Sigmoid colon (tissue), 7 donors: ENCODE measurements around the gene CPZ. TPM values are rescaled to one million over a fixed set of nuclear protein-coding genes. Genes with fewer than 3 reads are reported as not detected.
"Not testable (repeated sequence)": the region's sequence is repeated elsewhere in the genome, so short reads cannot be mapped to it uniquely, and the experiment has no call there.

Experiments
- DNase-seq: peaks from one replicate; pipeline ENCODE4 v3.0.0-alpha.2; 2019
- H3K27ac ChIP-seq, 4 donors: fragments of 200-600 bp; sonication (generic); one replicate each; pipeline ENCODE4 v1.5.1; 2016 to 2019; ENCODE audit warnings: mild to moderate bottlenecking in 1 of 4
- H3K27me3 ChIP-seq, 3 donors: fragments of 200-600 bp; sonication (generic); one replicate each; pipeline ENCODE4 v1.5.1; 2019; ENCODE audit warnings: mild to moderate bottlenecking in 1 of 3
- H3K36me3 ChIP-seq, 4 donors: fragments of 200-600 bp; sonication (generic); one replicate each; pipeline ENCODE4 v1.5.1; 2016 to 2019
- H3K4me1 ChIP-seq, 4 donors: fragments of 200-600 bp; sonication (generic); one replicate each; pipeline ENCODE4 v1.5.1; 2017 to 2019
- H3K4me3 ChIP-seq, 4 donors: fragments of 200-600 bp; sonication (generic); one replicate each; pipeline ENCODE4 v1.5.1; 2017 to 2019; ENCODE audit warnings: mild to moderate bottlenecking in 2 of 4, moderate library complexity in 1 of 4
- H3K9me3 ChIP-seq, 4 donors: fragments of 200-600 bp in 3 of 4; sonication (generic) in 3 of 4; one replicate each; pipeline versions ENCODE4 v1.5.1 to v1.6.1; 2013 to 2019
- EP300 ChIP-seq, 4 donors: sonication (generic); formaldehyde crosslinking; IDR thresholded peaks; one replicate each; pipeline ENCODE4 v1.6.1; 2017; ENCODE audit warnings: antibody characterized with exemption in 4 of 4
- POLR2A ChIP-seq, 2 donors: fragments of 450-650 bp; IDR thresholded peaks; one replicate each; pipeline ENCODE4 v1.6.1; 2016; ENCODE audit warnings: antibody characterized with exemption in 2 of 2, mild to moderate bottlenecking in 2 of 2, moderate library complexity in 2 of 2
- POLR2AphosphoS5 ChIP-seq, 4 donors: sonication (generic); formaldehyde crosslinking; IDR thresholded peaks; one replicate each; pipeline ENCODE4 v1.6.1; 2017; ENCODE audit warnings: antibody characterized with exemption in 4 of 4
- WGBS, 2 donors: extraction: QIAGEN DNeasy Blood & Tissue Kit; methylation state at CpG; one replicate each; pipeline ENCODE4 v1.1.7; 2013; 5-methylcytosine and 5-hydroxymethylcytosine counted together
- intact Hi-C: fragments of 100-400 bp; cut with DNase I; formaldehyde crosslinking; loops from one replicate; pipeline ENCODE4 v1.15.1; 2023
- polyA plus RNA-seq, 3 donors: library from polyadenylated mRNA; stranded (reverse); fragments of 200-250 nt; gene quantifications; one replicate each; pipeline ENCODE4 v1.2.3, GENCODE V29; 2013
- total RNA-seq, 4 donors: library from RNA; depleted of rRNA; stranded (reverse); fragments of >200 nt; gene quantifications; one replicate each; pipeline ENCODE4 v1.1.0, GENCODE V29; 2016
- TF ChIP-seq, protein P1 (sequence below), 4 experiments: fragments of 450-650 bp in 3 of 4; fragments of 200-600 bp in 1 of 4; IDR thresholded peaks; one replicate each; pipeline ENCODE4 v1.5.1; 2016 to 2019; ENCODE audit warnings: antibody characterized with exemption in 4 of 4, mild to moderate bottlenecking in 3 of 4, moderate library complexity in 2 of 4
- donor health status: healthy with polysubstance abuse.
- donor health status: Bipolar disorder and iron deficiency.
- donor health status: healthy.

CPZ gene
- total and polyA plus RNA-seq, 7 donors, result 0.46 to 8.3 (median 1.8) TPM

DNA sequence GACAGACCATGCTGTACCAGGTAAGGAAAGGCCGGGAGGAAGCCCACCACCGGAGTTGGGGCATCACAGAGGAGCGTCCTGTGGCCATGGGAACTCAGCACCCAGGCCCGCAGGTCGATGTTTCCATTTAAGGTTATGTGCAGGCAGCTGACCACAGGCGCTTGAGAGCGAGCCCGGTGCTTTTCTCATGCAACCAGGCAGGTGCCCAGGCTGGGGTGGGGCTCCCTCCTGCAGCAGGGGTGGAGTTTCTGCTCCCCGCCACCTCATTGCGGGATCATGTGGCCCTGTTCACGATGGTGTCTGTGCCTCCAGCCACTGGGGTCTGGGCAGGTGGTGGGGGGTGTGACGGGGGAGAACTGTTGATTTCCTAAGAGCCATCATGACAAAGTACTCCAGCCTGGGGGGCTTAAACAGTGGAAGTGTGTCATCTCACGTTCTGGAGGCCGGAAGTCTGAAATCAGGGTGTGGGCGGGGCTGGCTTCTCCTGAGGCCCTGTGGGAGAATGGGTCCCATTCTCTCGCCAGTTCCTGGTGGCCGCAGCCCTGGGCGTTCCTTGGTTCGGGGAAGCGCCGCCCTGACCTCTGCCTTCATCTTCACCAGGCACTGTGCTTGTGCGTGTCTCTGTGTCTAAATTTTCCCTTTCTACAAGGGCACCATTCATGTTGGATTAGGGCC is 60.9 kb downstream of the CPZ start:
- TF ChIP-seq, protein P1, sequence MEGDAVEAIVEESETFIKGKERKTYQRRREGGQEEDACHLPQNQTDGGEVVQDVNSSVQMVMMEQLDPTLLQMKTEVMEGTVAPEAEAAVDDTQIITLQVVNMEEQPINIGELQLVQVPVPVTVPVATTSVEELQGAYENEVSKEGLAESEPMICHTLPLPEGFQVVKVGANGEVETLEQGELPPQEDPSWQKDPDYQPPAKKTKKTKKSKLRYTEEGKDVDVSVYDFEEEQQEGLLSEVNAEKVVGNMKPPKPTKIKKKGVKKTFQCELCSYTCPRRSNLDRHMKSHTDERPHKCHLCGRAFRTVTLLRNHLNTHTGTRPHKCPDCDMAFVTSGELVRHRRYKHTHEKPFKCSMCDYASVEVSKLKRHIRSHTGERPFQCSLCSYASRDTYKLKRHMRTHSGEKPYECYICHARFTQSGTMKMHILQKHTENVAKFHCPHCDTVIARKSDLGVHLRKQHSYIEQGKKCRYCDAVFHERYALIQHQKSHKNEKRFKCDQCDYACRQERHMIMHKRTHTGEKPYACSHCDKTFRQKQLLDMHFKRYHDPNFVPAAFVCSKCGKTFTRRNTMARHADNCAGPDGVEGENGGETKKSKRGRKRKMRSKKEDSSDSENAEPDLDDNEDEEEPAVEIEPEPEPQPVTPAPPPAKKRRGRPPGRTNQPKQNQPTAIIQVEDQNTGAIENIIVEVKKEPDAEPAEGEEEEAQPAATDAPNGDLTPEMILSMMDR (IDR thresholded peaks at IDR 0.05), result no peak
- no peak for TF ChIP-seq POLR2A (IDR thresholded peaks at IDR 0.05)
- no peak for TF ChIP-seq POLR2AphosphoS5 (IDR thresholded peaks at IDR 0.05)
- TF ChIP-seq EP300 (IDR thresholded peaks at IDR 0.05), result no peak
- intact Hi-C loops, result no loop called here
- peak; percentile 46 for DNase-seq

DNA sequence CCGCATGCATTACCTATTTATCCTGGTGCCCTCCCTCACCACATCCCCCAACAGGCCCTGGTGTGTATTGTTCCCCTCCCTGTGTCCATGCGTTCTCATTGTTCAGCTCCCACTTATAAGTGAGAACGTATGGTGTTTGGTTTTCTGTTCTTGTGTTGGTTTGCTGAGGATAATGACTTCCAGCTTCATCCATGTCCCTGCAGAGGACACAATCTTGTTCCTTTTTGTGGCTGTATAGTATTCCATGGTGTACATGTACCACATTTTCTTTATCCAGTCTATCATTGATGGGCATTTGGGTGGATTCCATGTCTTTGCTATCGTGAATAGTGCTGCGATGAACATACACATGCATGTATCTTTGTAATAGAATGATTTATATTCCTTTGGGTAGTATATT is 61.6 kb downstream of the CPZ start:
- H3K27ac ChIP-seq, H3K4me1 ChIP-seq, H3K9me3 ChIP-seq, H3K4me3 ChIP-seq, DNase-seq, intact Hi-C loops, H3K36me3 ChIP-seq: not testable (repeated sequence)
- peaks cover 0 to 19% (median 0%) of the 10 kb centered on the region in 3 donors for H3K27me3 ChIP-seq
- 83 to 95% methylated on average over 5 of the region's 5 CpGs for WGBS, 2 donors

More for the DNA sequence above, 60.9 kb downstream of the CPZ start:
- Histone ChIP-seq H3K27ac (no peak overlapping the region), H3K9me3 (no peaks in the 10 kb centered on the region), H3K36me3 (no peaks in the 10 kb centered on the region), H3K4me1 (no peaks in the 10 kb centered on the region), H3K27me3 (peaks cover 0 to 23% (median 0%) of the 10 kb centered on the region in 3 donors), H3K4me3 (no peak overlapping the region)
- 75 to 80% methylated on average over 22 of the region's 22 CpGs for WGBS, 2 donors

DNA sequence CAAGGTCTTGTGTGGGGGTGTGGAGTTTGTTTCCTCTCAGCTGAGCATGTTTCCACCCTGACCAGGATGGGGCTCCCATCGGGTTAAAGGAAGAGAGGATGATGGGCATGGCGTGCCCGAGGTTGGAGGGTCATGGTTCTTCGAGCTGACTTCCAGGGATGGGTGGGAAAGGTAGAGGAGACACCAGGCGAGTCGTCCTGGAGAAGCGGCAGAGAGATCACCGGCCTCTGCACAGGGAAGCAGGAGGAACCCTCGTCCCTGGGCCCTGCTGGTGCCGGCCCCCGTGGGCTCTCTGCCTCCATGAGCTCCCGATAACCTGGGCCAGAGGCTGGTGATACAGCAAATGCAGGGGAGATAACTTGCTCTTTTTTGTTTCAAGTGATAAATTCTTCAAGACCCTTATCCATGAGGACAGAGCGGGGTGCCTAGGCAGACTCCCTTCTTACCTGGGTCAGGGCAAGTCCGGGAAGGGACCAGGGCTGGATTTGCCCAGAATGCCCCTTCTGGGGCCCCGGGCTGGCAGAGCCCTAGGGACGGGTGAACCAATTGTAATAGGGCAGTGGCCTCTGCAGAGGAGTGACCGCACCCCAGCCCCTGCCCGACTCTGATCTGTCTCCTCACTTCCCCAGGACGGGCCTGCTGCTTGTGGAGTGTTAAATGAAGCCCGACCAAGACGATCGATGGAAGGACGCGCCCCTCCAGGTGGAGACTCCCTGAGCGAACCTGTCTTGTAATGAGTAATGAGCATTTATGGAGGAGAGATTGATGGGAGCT is 63.0 kb downstream of the CPZ start:
- Histone ChIP-seq H3K4me1 (no peaks in the 10 kb centered on the region), H3K27me3 (peaks cover 0 to 23% (median 0%) of the 10 kb centered on the region in 3 donors), H3K36me3 (no peaks in the 10 kb centered on the region), H3K4me3 (no peak overlapping the region), H3K27ac (no peak overlapping the region), H3K9me3 (no peaks in the 10 kb centered on the region)
- intact Hi-C loops, result no loop called here
- DNase-seq, result peak; percentile 57
- WGBS, 2 donors, result 83 to 86% methylated on average over 25 of the region's 25 CpGs
- TF ChIP-seq POLR2A (IDR thresholded peaks at IDR 0.05) (no peak), EP300 (IDR thresholded peaks at IDR 0.05) (no peak), POLR2AphosphoS5 (IDR thresholded peaks at IDR 0.05) (no peak)
- TF ChIP-seq, protein P1 (IDR thresholded peaks at IDR 0.05), result no peak

DNA sequence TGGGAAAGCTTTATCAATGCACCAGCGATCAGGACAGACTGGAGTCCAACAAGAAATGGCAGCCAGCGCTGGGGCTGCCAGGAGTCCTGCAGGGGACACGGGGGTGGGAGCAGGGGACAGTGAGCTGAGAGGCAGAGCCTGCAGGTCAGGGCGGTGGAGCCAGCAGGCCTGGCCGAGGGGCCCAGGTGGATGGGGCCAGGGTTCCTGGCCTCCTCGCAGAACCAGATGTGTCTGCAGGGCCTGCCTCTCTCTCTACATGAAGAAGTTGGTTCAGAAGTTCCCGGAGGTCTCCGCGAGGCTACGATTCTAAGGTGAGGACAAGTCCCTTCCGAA is 63.6 kb downstream of the CPZ start:
- Histone ChIP-seq H3K27ac (no peak overlapping the region), H3K9me3 (no peaks in the 10 kb centered on the region), H3K36me3 (no peaks in the 10 kb centered on the region), H3K27me3 (peaks cover 0 to 26% (median 0%) of the 10 kb centered on the region in 3 donors), H3K4me3 (no peak overlapping the region), H3K4me1 (no peaks in the 10 kb centered on the region)
- TF ChIP-seq EP300 (IDR thresholded peaks at IDR 0.05), result no peak
- TF ChIP-seq POLR2AphosphoS5 (IDR thresholded peaks at IDR 0.05), result no peak
- TF ChIP-seq, protein P1 (IDR thresholded peaks at IDR 0.05), result no peak
- TF ChIP-seq POLR2A (IDR thresholded peaks at IDR 0.05), result no peak
- WGBS, 2 donors, result 85 to 89% methylated on average over 11 of the region's 11 CpGs
- intact Hi-C loops, result no loop called here
- peak; percentile 46 for DNase-seq

DNA sequence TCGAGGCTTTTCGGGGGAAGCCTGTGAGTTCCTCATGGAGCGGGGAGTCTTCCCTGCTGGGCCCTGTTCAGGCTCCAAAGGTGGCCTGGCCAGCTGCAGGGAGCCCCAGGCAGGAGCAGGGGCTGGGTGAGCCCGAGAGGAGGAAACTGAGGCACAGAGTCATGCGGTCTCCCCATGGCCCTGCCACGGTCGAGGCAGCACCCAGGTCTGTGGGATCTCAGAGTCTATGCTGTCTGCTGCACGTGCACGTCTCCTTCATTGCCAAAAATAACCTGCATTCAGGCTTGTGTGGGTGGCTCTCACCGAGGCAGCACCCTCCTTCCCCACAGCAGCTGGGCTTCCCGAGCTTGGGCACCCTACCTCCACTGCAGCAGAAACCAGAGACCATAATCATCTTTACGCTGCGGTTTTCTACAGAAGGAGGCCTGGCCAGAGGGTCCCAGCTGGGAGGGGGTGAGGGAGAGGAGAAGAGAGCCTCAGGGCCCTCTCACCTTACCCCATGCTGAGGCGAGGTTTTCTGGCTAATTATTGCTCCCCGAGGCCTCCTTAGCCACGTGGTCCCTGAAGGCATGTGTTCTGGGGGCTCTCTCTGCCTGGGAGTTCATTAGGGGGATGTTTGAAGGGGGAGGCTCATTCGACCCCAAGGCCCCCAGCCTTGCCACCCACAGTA is 64.3 kb downstream of the CPZ start:
- TF ChIP-seq, protein P1 (IDR thresholded peaks at IDR 0.05), result no peak
- no peak for TF ChIP-seq POLR2A (IDR thresholded peaks at IDR 0.05)
- TF ChIP-seq POLR2AphosphoS5 (IDR thresholded peaks at IDR 0.05), result no peak
- TF ChIP-seq EP300 (IDR thresholded peaks at IDR 0.05), result no peak
- Histone ChIP-seq H3K9me3 (no peaks in the 10 kb centered on the region), H3K27me3 (peaks cover 0 to 26% (median 0%) of the 10 kb centered on the region in 3 donors), H3K27ac (no peak overlapping the region), H3K4me3 (no peak overlapping the region), H3K36me3 (no peaks in the 10 kb centered on the region), H3K4me1 (no peaks in the 10 kb centered on the region)
- intact Hi-C loops, result no loop called here
- peak; percentile 47 for DNase-seq
- 66 to 67% methylated on average over 17 of the region's 17 CpGs for WGBS, 2 donors
